Activated CD8-positive, alpha-beta T cell treated with anti-CD3 and anti-CD28 coated beads, Interleukin-2, amount 10 ng/mL, durations not matched to agents 7 days and 5 days (primary cell): ENCODE measurements around the gene CDK17. TPM values are rescaled to one million over a fixed set of nuclear protein-coding genes. Genes with fewer than 3 reads are reported as not detected.

Experiments
- ATAC-seq: fragments of 150-1000 bp; cut with Tn5 transposase; one replicate; pipeline ENCODE4 v1.10.0; 2021; ENCODE audit warnings: moderate library complexity
- CTCF ChIA-PET: fragments of 350-600 bp; sonication (Branson Sonifier 250); formaldehyde crosslinking; loops from one replicate; lab custom pipeline; 2021; ENCODE audit warnings: antibody characterized with exemption; lab: Charles Lee
- POLR2A ChIA-PET: fragments of 350-600 bp; sonication (Branson Sonifier 250); formaldehyde crosslinking; loops from one replicate; lab custom pipeline; 2021; ENCODE audit warnings: antibody characterized with exemption; lab: Charles Lee
- DNase-seq: peaks from one replicate; pipeline ENCODE4 v3.0.0-alpha.2; 2020
- H3K27ac Mint-ChIP-seq: one replicate; pipeline ENCODE4 v1.8.0; 2021; ENCODE audit warnings: mild to moderate bottlenecking, mixed read lengths
- H3K27me3 Mint-ChIP-seq: one replicate; pipeline ENCODE4 v1.8.0; 2021; ENCODE audit warnings: low read depth, mixed read lengths
- H3K36me3 Mint-ChIP-seq: one replicate; pipeline ENCODE4 v1.8.0; 2021; ENCODE audit warnings: low read depth, mixed read lengths
- H3K4me1 Mint-ChIP-seq: one replicate; pipeline ENCODE4 v1.8.0; 2021; ENCODE audit warnings: low read depth, mixed read lengths
- H3K4me3 Mint-ChIP-seq: one replicate; pipeline ENCODE4 v1.8.0; 2021; ENCODE audit warnings: mild to moderate bottlenecking, mixed read lengths
- H3K9me3 Mint-ChIP-seq: one replicate; pipeline ENCODE4 v1.8.0; 2022; ENCODE audit warnings: mixed read lengths; ENCODE audit not compliant: insufficient read depth
- total RNA-seq, 2 experiments: library from RNA; stranded (reverse); gene quantifications; one replicate each; pipeline ENCODE4 v1.2.3, GENCODE V29; 2021

The CDK17 gene
- total RNA-seq, 2 experiments from 2014 or later, result 38.2 to 39.5 TPM

DNA sequence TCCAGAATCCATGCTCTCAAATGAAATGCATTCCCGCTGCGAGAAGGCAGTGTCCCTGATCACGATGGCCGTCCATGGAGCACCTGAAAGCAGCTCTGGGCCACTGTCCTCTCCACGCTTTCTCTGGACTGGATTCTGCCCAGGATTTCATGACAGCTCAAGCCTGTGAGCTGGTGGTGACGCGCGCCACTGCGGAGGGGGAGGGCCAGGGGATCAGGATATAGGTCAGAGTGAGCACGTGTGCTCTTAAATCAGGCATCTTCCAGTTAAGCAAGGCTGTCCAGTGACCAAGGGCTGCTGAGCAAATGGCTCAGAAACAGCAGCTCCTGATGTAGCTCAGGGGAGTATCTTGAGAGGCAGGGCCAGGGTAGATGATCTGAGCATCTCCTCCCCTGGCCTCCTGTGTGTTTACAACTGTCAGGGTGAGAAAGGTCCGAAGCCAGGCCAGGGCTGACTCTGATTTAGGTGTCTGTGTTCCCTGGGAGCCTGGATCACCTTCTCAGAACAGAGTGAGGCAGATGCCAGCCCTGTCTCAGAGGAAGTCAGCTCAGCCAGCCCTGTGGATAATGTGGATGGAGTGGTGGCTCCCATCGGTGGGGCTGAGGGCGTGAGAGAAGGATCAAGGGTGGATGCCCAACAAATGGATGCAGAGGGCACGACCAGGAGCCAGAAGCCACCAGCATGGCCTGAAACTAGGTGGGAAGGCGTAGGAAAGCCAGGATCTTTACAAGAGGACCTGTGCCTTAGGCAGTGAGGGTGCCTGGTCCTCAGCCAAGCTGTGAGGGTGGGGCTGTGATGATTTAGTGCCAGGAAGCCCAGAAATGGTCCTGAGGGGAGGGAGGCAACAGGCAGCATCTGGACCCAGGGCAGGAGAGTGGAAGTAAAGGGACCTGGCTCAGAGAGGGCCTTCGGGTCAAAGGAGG, 150.8 kb downstream of the CDK17 start:
- H3K36me3 Mint-ChIP-seq, result peaks cover 61% of the 10 kb centered on the region

DNA sequence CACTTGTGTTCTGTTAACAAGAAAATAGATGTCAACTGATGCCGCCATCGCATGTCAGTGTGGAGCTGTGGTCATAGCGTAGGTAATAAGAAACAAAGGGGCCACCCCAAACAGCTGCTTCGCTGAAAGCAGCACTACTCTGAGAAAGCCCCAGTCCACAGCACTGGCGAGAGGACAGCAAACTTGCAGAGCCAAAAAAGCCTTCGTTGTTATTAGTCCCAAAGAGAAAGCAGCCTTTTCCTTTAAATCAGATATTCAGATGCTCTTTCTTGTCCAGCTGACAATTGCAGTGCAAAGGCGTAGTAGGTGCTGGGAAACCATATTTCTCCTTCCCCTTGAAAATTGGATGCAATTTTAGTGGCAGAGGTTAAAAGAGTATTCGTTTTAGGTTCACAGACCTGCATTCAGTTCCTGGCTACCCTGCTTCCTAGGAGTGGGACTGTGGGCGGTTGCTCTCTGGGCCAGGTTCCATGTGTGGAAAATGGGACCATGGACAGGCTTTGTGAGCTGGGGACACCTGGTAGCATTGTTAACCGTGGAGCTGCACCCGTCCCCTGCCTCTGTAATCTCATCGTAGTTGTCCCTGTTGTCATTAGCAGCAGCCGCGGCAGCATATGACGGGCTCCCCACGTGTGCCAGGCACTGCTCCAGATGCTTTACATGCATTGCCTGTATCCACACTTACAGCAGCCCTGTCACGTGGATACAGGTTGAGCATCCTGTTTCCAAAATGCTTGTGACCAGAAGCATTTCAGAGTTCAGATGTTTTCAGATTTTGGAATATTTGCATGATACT, 151.9 kb downstream of the CDK17 start:
- ATAC-seq (no peak), DNase-seq (no peak)
- no peak overlapping the region for H3K4me3 Mint-ChIP-seq
- H3K27ac Mint-ChIP-seq, result no peak overlapping the region
- ChIA-PET CTCF (interaction anchor here (0.8 kb wide), 1 partner anchor 9 kb away, joined by 3 read pairs; no protein-coding TSS in a partner anchor), POLR2A (no interaction called here)
- no peaks in the 10 kb centered on the region for H3K27me3 Mint-ChIP-seq
- peaks cover 57% of the 10 kb centered on the region for H3K36me3 Mint-ChIP-seq
- peaks cover 32% of the 10 kb centered on the region for H3K4me1 Mint-ChIP-seq
- H3K9me3 Mint-ChIP-seq, result no peaks in the 10 kb centered on the region

More for the DNA sequence above, 150.8 kb downstream of the CDK17 start:
- Mint-ChIP-seq H3K4me3 (no peak overlapping the region), H3K27me3 (no peaks in the 10 kb centered on the region), H3K4me1 (peaks cover 32% of the 10 kb centered on the region), H3K9me3 (no peaks in the 10 kb centered on the region), H3K27ac (peak overlapping the region; percentile 41)
- CTCF ChIA-PET, result no interaction called here
- ATAC-seq, result peak; percentile 12
- no peak for DNase-seq
- POLR2A ChIA-PET, result interaction anchor here (0.6 to 1.2 kb wide), 2 partner anchors 30 to 152 kb away, joined by 3 to 4 read pairs; no protein-coding TSS in a partner anchor

GRCh38 chr12:96247563-96247962, 152.7 kb downstream of the CDK17 start:
- CTCF ChIA-PET, result interaction anchor here (0.8 kb wide), 1 partner anchor 8 kb away, joined by 3 read pairs; no protein-coding TSS in a partner anchor
- peaks cover 38% of the 10 kb centered on the region for H3K4me1 Mint-ChIP-seq
- DNase-seq, result no peak
- H3K27me3 Mint-ChIP-seq, result no peaks in the 10 kb centered on the region
- ATAC-seq, result no peak
- no peaks in the 10 kb centered on the region for H3K9me3 Mint-ChIP-seq
- peaks cover 53% of the 10 kb centered on the region for H3K36me3 Mint-ChIP-seq
- no peak overlapping the region for H3K4me3 Mint-ChIP-seq
- POLR2A ChIA-PET, result no interaction called here
- no peak overlapping the region for H3K27ac Mint-ChIP-seq

GRCh38 chr12:96246926-96247505, 153.2 kb downstream of the CDK17 start:
- no peaks in the 10 kb centered on the region for H3K27me3 Mint-ChIP-seq
- DNase-seq (no peak), ATAC-seq (no peak)
- CTCF ChIA-PET, result no interaction called here
- H3K27ac Mint-ChIP-seq, result no peak overlapping the region
- H3K36me3 Mint-ChIP-seq, result peaks cover 48% of the 10 kb centered on the region
- no peaks in the 10 kb centered on the region for H3K9me3 Mint-ChIP-seq
- POLR2A ChIA-PET, result no interaction called here
- H3K4me3 Mint-ChIP-seq, result no peak overlapping the region
- peaks cover 44% of the 10 kb centered on the region for H3K4me1 Mint-ChIP-seq

GRCh38 chr12:96244826-96245225, 155.4 kb downstream of the CDK17 start:
- no peak overlapping the region for H3K27ac Mint-ChIP-seq
- CTCF ChIA-PET, result no interaction called here
- peaks cover 34% of the 10 kb centered on the region for H3K36me3 Mint-ChIP-seq

DNA sequence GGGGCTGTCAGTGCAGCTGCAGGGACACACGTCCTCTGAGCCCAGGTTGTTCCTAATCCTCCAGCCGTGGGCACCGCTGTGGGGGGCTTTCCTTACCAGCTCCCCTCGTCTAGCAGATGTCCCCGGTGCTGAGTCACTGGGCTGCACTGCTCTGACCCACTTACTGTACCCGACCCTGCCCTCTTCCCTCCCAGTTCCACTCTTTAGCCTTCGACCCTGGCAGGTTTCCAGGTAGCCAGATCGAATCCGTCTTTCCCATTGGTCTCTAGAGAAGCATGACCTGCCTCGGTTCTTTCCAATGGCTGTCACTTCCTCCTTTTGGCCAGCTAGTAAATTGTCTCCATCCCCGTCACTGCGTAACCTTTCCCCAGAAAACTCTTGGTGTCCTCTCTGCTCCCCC, 157.6 kb downstream of the CDK17 start:
- H3K36me3 Mint-ChIP-seq, result peaks cover 18% of the 10 kb centered on the region
- peak overlapping the region; percentile 39 for H3K27ac Mint-ChIP-seq
- DNase-seq (no peak), ATAC-seq (no peak)
- no peaks in the 10 kb centered on the region for H3K9me3 Mint-ChIP-seq
- no peaks in the 10 kb centered on the region for H3K27me3 Mint-ChIP-seq
- POLR2A ChIA-PET, result interaction anchor here (1.0 kb wide), 1 partner anchor 9 kb away, joined by 3 read pairs; no protein-coding TSS in a partner anchor
- no peak overlapping the region for H3K4me3 Mint-ChIP-seq
- CTCF ChIA-PET, result interaction anchor here (1.2 to 1.7 kb wide), 2 partner anchors 14 to 273 kb away, joined by 3 to 6 read pairs; no protein-coding TSS in a partner anchor
- peaks cover 43% of the 10 kb centered on the region for H3K4me1 Mint-ChIP-seq

More at GRCh38 chr12:96244826-96245225, 155.4 kb downstream of the CDK17 start:
- DNase-seq (no peak), ATAC-seq (no peak)
- no peak overlapping the region for H3K4me3 Mint-ChIP-seq
- H3K9me3 Mint-ChIP-seq, result no peaks in the 10 kb centered on the region
- H3K27me3 Mint-ChIP-seq, result no peaks in the 10 kb centered on the region
- peaks cover 40% of the 10 kb centered on the region for H3K4me1 Mint-ChIP-seq
- POLR2A ChIA-PET, result no interaction called here

DNA sequence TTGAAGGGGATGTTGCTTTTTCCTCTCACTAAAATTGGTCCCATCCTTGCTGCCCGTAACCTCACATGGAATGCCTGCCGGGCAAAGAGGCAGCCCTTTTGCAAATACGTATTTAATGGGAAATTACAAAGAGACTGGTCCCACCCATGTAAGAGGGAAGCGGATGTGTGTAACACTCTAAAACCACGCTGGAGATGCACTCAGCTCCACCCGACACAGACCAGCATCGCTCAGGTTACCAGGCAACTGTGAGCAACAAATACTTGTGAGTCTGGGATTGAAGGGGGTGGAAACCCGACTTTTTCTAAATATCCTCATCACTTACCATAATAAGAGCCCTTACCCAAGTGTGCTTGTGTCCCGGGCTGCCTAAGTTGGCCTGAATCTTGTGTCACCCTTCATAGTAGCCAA, 158.4 kb downstream of the CDK17 start:
- Mint-ChIP-seq H3K9me3 (no peaks in the 10 kb centered on the region), H3K36me3 (peaks cover 15% of the 10 kb centered on the region), H3K27me3 (no peaks in the 10 kb centered on the region), H3K4me1 (peaks cover 46% of the 10 kb centered on the region), H3K4me3 (peak overlapping the region; percentile 42), H3K27ac (peak overlapping the region; percentile 71)
- ATAC-seq, result peak; percentile 85
- ChIA-PET POLR2A (interaction anchor here (0.7 to 1.0 kb wide), 2 partner anchors 8 to 26 kb away, joined by 3 read pairs; no protein-coding TSS in a partner anchor), CTCF (interaction anchor here (1.2 to 1.7 kb wide), 2 partner anchors 14 to 274 kb away, joined by 3 to 6 read pairs; no protein-coding TSS in a partner anchor)
- peak; percentile 80 for DNase-seq

- ATAC-seq (no peak), DNase-seq (no peak)
- Mint-ChIP-seq H3K4me3 (peak overlapping the region; percentile 42), H3K27me3 (no peaks in the 10 kb centered on the region), H3K36me3 (peaks cover 15% of the 10 kb centered on the region), H3K9me3 (no peaks in the 10 kb centered on the region), H3K27ac (peak overlapping the region; percentile 71), H3K4me1 (peaks cover 47% of the 10 kb centered on the region)
- POLR2A ChIA-PET, result interaction anchor here (1.0 kb wide), 1 partner anchor 8 kb away, joined by 3 read pairs; no protein-coding TSS in a partner anchor
- CTCF ChIA-PET, result interaction anchor here (1.4 to 1.7 kb wide), 2 partner anchors 15 to 26 kb away, joined by 4 to 6 read pairs; no protein-coding TSS in a partner anchor
Measured at GRCh38 chr12:96241431-96241830, 158.8 kb downstream of the CDK17 start.

DNA sequence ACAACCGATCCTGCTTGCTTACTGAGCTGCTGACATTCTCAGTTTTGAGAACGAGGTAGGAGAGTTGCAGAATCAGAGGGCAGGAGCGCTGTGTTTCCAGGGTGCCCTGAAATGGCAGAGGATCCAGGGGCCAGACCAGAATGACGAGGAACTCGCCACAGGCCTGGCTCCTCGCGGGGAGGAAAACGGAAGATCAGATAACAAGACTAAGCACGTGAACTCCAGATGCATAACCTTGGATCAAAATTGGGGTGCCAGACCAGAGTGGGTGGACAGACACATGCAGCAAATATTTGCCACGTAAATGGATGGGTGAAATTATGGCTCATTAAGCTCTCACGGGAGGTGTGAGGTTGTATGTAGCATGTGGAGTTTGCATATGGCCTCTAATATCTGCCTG, 159.6 kb downstream of the CDK17 start:
- CTCF ChIA-PET, result interaction anchor here (1.0 to 1.4 kb wide), 4 partner anchors 25 to 249 kb away, joined by 3 to 4 read pairs (median 4); partner anchors contain the start of genes CDK17 and CFAP54
- Mint-ChIP-seq H3K9me3 (no peaks in the 10 kb centered on the region), H3K4me1 (peaks cover 53% of the 10 kb centered on the region), H3K27ac (no peak overlapping the region), H3K36me3 (peaks cover 17% of the 10 kb centered on the region), H3K27me3 (no peaks in the 10 kb centered on the region), H3K4me3 (no peak overlapping the region)
- DNase-seq (no peak), ATAC-seq (no peak)
- POLR2A ChIA-PET, result interaction anchor here (0.5 kb wide), 1 partner anchor 682 kb away, joined by 3 read pairs; no protein-coding TSS in a partner anchor

GRCh38 chr12:96239711-96240635, 160.3 kb downstream of the CDK17 start:
- Mint-ChIP-seq H3K4me3 (no peak overlapping the region), H3K9me3 (no peaks in the 10 kb centered on the region), H3K27me3 (no peaks in the 10 kb centered on the region), H3K27ac (no peak overlapping the region), H3K4me1 (peaks cover 59% of the 10 kb centered on the region), H3K36me3 (peaks cover 23% of the 10 kb centered on the region)
- ChIA-PET CTCF (interaction anchor here (1.0 to 1.4 kb wide), 6 partner anchors 8 to 249 kb away, joined by 3 to 4 read pairs (median 4); partner anchors contain the start of genes CDK17 and CFAP54), POLR2A (interaction anchor here (0.5 to 0.8 kb wide), 2 partner anchors 161 to 681 kb away, joined by 3 read pairs; partner anchors contain the start of gene CDK17)
- DNase-seq, result no peak
- no peak for ATAC-seq
